Neural progenitor cell (in vitro differentiated cells): ENCODE data around the gene NOS1AP. TPM values are rescaled to one million over a fixed set of nuclear protein-coding genes. Genes with fewer than 3 reads are reported as not detected.
"Not testable (repeated sequence)": the region's sequence is repeated elsewhere in the genome, so short reads cannot be mapped to it uniquely, and the experiment has no call there.

Experiments used
- DNase-seq: peaks from one replicate; pipeline ENCODE4 v3.0.0-alpha.2; 2016; ENCODE audit warnings: low spot score
- H2AFZ ChIP-seq: fragments of 200-600 bp; sonication (generic); replicated peaks from 2 replicates; pipeline ENCODE4 v1.6.1; 2016; ENCODE audit warnings: antibody characterized with exemption
- H3F3A ChIP-seq: fragments of 200-600 bp; sonication (generic); 2 replicates; pipeline ENCODE4 v1.6.1; 2016; ENCODE audit warnings: antibody characterized with exemption, low read depth
- H3K27ac ChIP-seq: fragments of 200-600 bp; sonication (generic); 2 replicates; pipeline ENCODE4 v1.5.1; 2016; ENCODE audit warnings: mild to moderate bottlenecking
- H3K27me3 ChIP-seq: fragments of 200-600 bp; sonication (generic); 2 replicates; pipeline ENCODE4 v1.6.1; 2016; ENCODE audit warnings: mild to moderate bottlenecking, moderate library complexity
- H3K36me3 ChIP-seq: fragments of 200-600 bp; sonication (generic); 2 replicates; pipeline ENCODE4 v1.5.1; 2016
- H3K4me1 ChIP-seq: fragments of 200-600 bp; sonication (generic); 2 replicates; pipeline ENCODE4 v1.6.1; 2016; ENCODE audit warnings: mixed run types
- H3K4me2 ChIP-seq: fragments of 200-600 bp; sonication (generic); 2 replicates; pipeline ENCODE4 v1.6.1; 2016
- H3K4me3 ChIP-seq: fragments of 200-600 bp; sonication (generic); 2 replicates; pipeline ENCODE4 v1.5.1; 2016
- H3K79me2 ChIP-seq: fragments of 200-600 bp; sonication (generic); 2 replicates; pipeline ENCODE4 v1.6.1; 2016; ENCODE audit warnings: low read depth
- H3K9ac ChIP-seq: fragments of 200-600 bp; sonication (generic); 2 replicates; pipeline ENCODE4 v1.6.1; 2016
- H3K9me3 ChIP-seq: fragments of 200-600 bp; sonication (generic); 2 replicates; pipeline ENCODE4 v1.5.1; 2016; ENCODE audit warnings: low read depth
- H4K20me1 ChIP-seq: fragments of 200-600 bp; sonication (generic); 2 replicates; pipeline ENCODE4 v1.6.1; 2016; ENCODE audit warnings: low read depth
- H3K27ac Mint-ChIP-seq: 3 replicates; pipeline ENCODE4 v1.8.0; 2021; ENCODE audit warnings: mixed read lengths
- H3K27me3 Mint-ChIP-seq: 2 replicates; pipeline ENCODE4 v1.8.0; 2022; ENCODE audit warnings: low read depth, mild to moderate bottlenecking, inconsistent platforms, moderate library complexity, mixed read lengths; ENCODE audit not compliant: insufficient read depth
- H3K36me3 Mint-ChIP-seq: 3 replicates; pipeline ENCODE4 v1.8.0; 2021; ENCODE audit warnings: mixed read lengths
- H3K4me1 Mint-ChIP-seq: 3 replicates; pipeline ENCODE4 v1.8.0; 2021; ENCODE audit warnings: mixed read lengths
- H3K4me3 Mint-ChIP-seq: 3 replicates; pipeline ENCODE4 v1.8.0; 2021; ENCODE audit warnings: mild to moderate bottlenecking, moderate library complexity, mixed read lengths
- H3K9me3 Mint-ChIP-seq: 3 replicates; pipeline ENCODE4 v1.8.0; 2020; ENCODE audit warnings: mixed read lengths
- CTCF ChIP-seq: fragments of 200-600 bp; sonication (generic); IDR thresholded peaks from 2 replicates; pipeline ENCODE4 v1.5.1; 2017; ENCODE audit warnings: antibody characterized with exemption, mild to moderate bottlenecking
- EZH2 ChIP-seq: fragments of 200-600 bp; sonication (generic); IDR thresholded peaks from 2 replicates; pipeline ENCODE4 v1.6.1; 2017; ENCODE audit warnings: antibody characterized with exemption, mild to moderate bottlenecking, moderate library complexity
- EZH2phosphoT487 ChIP-seq: fragments of 200-600 bp; sonication (generic); IDR thresholded peaks from 2 replicates; pipeline ENCODE4 v1.6.1; 2017; ENCODE audit warnings: antibody characterized with exemption
- total RNA-seq: library from RNA; depleted of rRNA; stranded (reverse); fragments of >200 nt; gene quantifications from 2 replicates; pipeline ENCODE4 v1.2.3, GENCODE V29; 2015; ENCODE audit warnings: low replicate concordance

Gene NOS1AP
- total RNA-seq, 1 donor from 2014 or later, result 2.4 TPM

DNA sequence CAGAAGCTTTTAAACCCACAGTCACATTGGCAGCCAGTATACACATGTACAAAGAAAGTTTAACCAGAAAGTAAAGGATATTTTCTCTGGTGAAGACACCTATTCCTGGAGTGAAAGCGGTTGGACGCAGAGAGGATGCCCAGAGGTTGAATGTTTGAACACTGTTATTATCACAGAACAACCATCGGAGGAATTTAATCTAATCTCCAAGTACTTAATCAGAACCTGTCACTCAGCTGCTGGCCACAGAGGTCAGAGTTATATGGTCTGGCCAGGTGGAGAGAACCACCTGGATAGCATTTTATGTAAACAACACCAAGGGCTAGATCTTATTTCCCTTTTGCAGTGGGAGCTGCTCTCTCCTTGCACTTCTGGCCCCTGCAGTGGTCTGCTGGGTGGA, 277.8 kb downstream of the NOS1AP start:
- H3F3A ChIP-seq, result no peaks in the 10 kb centered on the region
- no peaks in the 10 kb centered on the region for H3K4me1 ChIP-seq
- Mint-ChIP-seq H3K27ac (no peak overlapping the region), H3K27me3 (no peaks in the 10 kb centered on the region), H3K36me3 (peaks cover 17% of the 10 kb centered on the region), H3K4me1 (peaks cover 4% of the 10 kb centered on the region), H3K4me3 (no peak overlapping the region), H3K9me3 (no peaks in the 10 kb centered on the region)
- H3K4me3 ChIP-seq, result no peak overlapping the region
- H3K9ac ChIP-seq, result no peak overlapping the region
- H3K27me3 ChIP-seq, result no peaks in the 10 kb centered on the region
- no peak for DNase-seq
- H3K4me2 ChIP-seq, result no peak overlapping the region
- no peaks in the 10 kb centered on the region for H4K20me1 ChIP-seq
- no peak overlapping the region for H2AFZ ChIP-seq
- TF ChIP-seq CTCF (no peak), EZH2phosphoT487 (no peak), EZH2 (no peak)
- no peaks in the 10 kb centered on the region for H3K36me3 ChIP-seq
- H3K79me2 ChIP-seq, result no peaks in the 10 kb centered on the region
- H3K9me3 ChIP-seq, result no peaks in the 10 kb centered on the region
- H3K27ac ChIP-seq, result no peak overlapping the region

- Histone ChIP-seq H3K79me2 (no peaks in the 10 kb centered on the region), H3K27ac (no peak overlapping the region), H3K9me3 (no peaks in the 10 kb centered on the region), H3F3A (no peaks in the 10 kb centered on the region), H4K20me1 (no peaks in the 10 kb centered on the region), H3K4me1 (no peaks in the 10 kb centered on the region), H3K4me2 (no peak overlapping the region), H3K4me3 (no peak overlapping the region), H3K36me3 (no peaks in the 10 kb centered on the region), H3K9ac (no peak overlapping the region), H3K27me3 (no peaks in the 10 kb centered on the region), H2AFZ (no peak overlapping the region)
- no peak for TF ChIP-seq CTCF
- TF ChIP-seq EZH2, result no peak
- TF ChIP-seq EZH2phosphoT487, result no peak
- no peak overlapping the region for H3K27ac Mint-ChIP-seq
- no peak for DNase-seq
- peaks cover 9% of the 10 kb centered on the region for H3K4me1 Mint-ChIP-seq
- H3K27me3 Mint-ChIP-seq, result no peaks in the 10 kb centered on the region
- H3K9me3 Mint-ChIP-seq, result no peaks in the 10 kb centered on the region
- H3K36me3 Mint-ChIP-seq, result peaks cover 20% of the 10 kb centered on the region
- H3K4me3 Mint-ChIP-seq, result no peak overlapping the region
Observed at GRCh38 chr1:162349635-162350330, 280.3 kb downstream of the NOS1AP start.

- TF ChIP-seq EZH2phosphoT487 (no peak), EZH2 (no peak), CTCF (no peak)
- no peaks in the 10 kb centered on the region for H3K9me3 Mint-ChIP-seq
- no peak for DNase-seq
- H3K27me3 Mint-ChIP-seq, result no peaks in the 10 kb centered on the region
- Histone ChIP-seq H3K4me3 (no peak overlapping the region), H3F3A (no peaks in the 10 kb centered on the region), H2AFZ (no peak overlapping the region), H3K4me1 (no peaks in the 10 kb centered on the region), H3K79me2 (no peaks in the 10 kb centered on the region), H3K9me3 (no peaks in the 10 kb centered on the region), H3K36me3 (no peaks in the 10 kb centered on the region), H3K9ac (no peak overlapping the region), H4K20me1 (no peaks in the 10 kb centered on the region), H3K4me2 (no peak overlapping the region), H3K27me3 (no peaks in the 10 kb centered on the region), H3K27ac (no peak overlapping the region)
- no peak overlapping the region for H3K27ac Mint-ChIP-seq
- H3K36me3 Mint-ChIP-seq, result peaks cover 31% of the 10 kb centered on the region
- peaks cover 9% of the 10 kb centered on the region for H3K4me1 Mint-ChIP-seq
- H3K4me3 Mint-ChIP-seq, result no peak overlapping the region
Observed at GRCh38 chr1:162351246-162351842, 281.9 kb downstream of the NOS1AP start.

- not testable (repeated sequence) for H3K9me3 ChIP-seq, H3K4me1 Mint-ChIP-seq, H3K4me2 ChIP-seq, H3K27me3 Mint-ChIP-seq, DNase-seq, H2AFZ ChIP-seq, H4K20me1 ChIP-seq, H3K36me3 ChIP-seq, H3K4me1 ChIP-seq, H3K4me3 ChIP-seq, H3K27me3 ChIP-seq, H3K9ac ChIP-seq, H3K4me3 Mint-ChIP-seq, H3K9me3 Mint-ChIP-seq, H3F3A ChIP-seq, H3K79me2 ChIP-seq, H3K27ac Mint-ChIP-seq, H3K27ac ChIP-seq
- H3K36me3 Mint-ChIP-seq, result peaks cover 34% of the 10 kb centered on the region
Observed at GRCh38 chr1:162351874-162352273, 282.4 kb downstream of the NOS1AP start.
